NCI-H2107 treated with DMSO at 0.1 percent for 48 hours (cell line): ENCODE measurements around the gene CNN3.
A peak's percentile ranks its signal among the peaks of the same experiment; 100 is the strongest.
"Not testable (repeated sequence)": the region's sequence is repeated elsewhere in the genome, so short reads cannot be mapped to it uniquely, and the experiment has no call there.

Experiments
- DNase-seq: peaks from one replicate; lab custom pipeline; 2025; ENCODE audit not compliant: unreplicated experiment; lab: John Stamatoyannopoulos, UW

Gene CNN3

DNA sequence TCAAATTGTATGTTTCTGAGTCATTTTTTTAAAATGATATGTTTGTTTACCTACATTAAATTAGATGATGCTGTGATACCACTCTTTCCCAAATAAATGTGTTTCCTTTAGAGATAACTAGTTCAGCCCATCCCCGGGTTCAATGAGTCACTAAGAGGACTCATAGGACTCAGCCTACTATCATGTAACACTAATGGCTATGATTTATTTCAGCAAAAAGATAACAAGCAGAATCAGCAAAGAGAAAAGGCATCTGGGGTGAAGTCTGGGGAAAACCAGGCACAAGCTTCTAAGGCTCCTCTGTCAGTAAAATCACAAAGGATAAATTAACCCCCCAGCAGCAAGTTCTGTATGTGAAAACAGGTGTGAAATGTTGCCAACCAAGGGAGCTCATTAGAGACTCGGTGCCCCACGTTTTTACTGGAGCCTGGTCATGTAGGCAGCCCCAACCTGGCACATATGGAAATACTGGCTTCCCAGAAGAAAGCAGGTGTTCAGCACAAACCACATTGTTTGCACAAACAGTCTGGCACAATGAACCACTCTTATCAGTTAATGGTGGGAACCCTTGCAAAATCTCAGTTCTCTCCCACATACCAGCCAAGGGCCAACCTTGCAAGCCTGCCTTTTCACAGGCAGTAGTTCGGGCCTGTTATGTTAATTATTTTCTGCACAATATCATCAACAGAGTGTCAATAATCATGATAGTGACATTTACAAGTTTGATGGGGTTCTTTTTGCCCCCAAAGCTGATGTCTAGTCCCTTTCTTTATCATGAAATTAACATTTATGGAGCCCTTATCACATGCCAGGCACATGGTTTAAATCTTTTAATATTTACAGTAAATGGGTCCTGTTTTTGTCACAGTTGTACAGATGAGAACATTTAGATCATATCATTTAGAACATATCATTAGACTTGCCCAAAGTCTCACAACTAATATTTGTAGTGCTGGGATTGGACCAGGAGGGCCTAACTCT is 23.1 kb upstream of the CNN3 start:
- peak; percentile 98 for DNase-seq

DNA sequence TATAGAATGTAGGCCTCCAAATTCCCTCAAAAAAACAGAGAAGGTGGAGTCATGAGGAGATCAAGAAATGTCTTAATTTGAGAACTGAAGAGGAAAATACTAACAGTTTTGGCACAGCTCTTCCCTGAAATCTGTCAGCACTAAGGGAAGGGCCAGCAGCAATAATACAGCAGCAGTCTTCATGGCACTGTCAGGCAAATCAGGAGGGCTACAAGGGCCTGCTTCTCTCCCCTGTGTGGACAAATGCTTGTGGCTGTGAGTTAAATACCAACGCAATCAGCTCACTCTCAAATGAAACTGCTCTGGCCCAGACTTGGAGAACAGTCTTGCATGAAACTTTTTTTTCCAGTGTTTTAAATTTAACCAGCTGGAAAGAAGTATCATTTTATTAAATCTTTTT is 20.5 kb upstream of the CNN3 start:
- DNase-seq = no peak

DNA sequence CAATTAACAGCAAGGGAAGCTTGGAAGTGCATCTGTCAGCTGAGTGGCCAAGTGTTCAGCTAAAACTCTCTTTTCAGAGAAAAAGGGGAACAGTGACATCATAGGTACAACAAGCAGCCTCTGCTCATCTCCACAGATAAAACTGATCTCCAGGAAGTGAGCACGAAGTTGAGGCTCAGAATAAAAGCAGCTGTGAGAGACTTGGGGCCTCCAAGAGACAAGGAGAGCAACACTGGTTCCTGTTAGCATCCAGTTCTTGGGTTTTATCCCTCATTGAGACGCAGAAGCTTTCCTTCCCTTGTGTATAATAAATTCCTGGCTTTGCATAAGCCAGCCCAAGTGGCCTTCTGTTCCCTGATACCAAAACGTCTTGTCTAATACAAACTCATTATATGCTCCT is 20.0 kb upstream of the CNN3 start:
- DNase-seq = no peak

DNA sequence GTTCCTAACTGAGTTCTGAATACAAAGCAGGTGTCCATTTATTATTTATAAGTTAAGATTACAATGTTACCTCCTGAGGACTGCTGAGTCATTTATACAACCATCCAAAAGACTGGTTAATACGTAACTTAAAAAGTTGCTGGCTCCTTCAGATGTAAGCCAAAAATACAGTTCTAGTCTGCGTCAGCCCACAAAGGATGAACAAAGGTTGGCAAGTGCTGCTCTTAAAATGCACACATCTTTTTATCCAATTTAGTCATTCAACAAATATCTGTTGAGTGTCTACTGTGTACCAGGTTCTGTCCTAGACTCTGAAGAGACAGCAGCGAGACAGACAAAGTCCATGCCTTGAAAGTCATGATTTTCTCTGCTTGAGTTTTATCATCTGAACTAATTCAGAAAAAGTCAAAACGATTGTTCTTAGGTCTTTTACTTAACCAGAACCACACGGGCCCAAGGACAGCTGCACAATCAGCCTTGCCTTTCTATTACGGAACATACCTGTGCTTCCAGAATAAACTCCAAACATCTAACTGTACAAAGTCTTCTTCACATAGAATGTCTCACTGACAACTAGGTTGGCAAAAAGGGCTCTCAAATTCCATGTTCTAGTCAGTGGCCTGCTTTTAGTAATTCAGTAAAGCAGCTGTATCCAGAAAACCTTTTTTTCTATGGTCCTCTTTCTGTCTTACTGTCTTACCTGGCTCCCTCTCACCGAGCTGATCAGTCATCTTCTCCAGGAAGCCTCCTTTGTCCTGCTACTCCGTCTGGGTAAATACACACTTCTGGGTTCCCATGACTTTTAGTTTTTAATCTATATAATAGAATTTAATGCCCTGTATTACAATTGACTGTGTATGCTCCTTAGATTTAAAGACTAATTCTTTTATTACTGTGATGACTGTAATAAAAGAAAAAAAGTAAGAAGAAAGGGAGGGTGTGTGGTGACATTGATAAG is 15.5 kb upstream of the CNN3 start:
- DNase-seq = no peak

DNA sequence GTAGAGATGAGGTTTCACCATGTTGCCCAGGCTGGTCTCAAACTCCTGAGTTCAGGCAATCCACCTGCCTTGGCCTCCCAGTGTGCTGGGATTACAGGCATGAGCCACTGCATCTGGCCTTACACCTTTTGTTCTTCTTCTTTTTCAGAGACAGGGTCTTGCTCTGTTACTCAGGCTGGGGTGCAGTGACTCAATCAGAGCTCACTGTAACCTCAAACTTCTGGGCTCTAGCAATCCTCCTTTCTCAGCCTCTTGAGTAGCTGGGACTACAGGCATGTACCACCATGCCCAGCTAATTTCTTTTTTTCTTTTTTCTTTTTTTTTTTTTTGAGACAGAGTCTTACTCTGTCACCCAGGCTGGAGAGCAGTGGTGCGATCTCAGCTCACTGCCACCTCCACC is 14.6 kb upstream of the CNN3 start:
- DNase-seq = not testable (repeated sequence)

DNA sequence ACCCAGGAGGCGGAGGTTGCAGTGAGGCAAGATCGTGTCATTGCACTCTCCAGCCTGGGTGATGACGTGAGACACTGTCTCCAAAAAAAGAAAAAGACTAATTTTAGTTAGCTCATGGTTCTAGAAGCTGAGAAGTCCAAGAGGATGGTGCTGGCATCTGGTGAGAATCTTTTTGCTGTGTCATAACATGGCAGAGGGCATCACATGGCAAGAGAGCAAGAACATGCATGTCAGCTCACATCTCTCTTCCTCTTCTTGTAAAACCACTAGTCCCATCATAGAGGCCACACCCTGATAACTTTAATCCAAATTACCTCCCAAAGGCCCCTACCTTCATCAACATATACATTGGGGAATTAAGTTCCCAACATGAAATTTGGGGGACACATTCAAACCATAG is 13.8 kb upstream of the CNN3 start:
- DNase-seq = no peak

DNA sequence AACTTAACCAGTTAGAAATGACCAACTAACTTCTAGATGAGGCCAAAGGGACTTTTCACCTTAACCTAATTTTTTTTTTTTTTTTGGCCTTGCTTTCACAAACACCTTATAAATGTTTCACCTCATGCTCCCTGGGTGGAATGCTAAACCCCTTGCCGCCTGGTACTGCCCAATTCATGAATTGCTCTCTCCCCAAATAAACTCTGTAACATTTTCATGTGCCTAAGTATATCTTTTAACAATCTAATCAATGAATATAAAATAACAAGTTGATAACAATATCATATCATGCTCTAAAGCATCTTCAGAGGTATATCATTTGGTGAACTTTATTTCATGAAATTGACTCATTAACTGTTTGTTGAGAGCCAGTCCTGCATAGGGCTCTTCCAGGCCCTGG is 10.9 kb upstream of the CNN3 start:
- no peak for DNase-seq

DNA sequence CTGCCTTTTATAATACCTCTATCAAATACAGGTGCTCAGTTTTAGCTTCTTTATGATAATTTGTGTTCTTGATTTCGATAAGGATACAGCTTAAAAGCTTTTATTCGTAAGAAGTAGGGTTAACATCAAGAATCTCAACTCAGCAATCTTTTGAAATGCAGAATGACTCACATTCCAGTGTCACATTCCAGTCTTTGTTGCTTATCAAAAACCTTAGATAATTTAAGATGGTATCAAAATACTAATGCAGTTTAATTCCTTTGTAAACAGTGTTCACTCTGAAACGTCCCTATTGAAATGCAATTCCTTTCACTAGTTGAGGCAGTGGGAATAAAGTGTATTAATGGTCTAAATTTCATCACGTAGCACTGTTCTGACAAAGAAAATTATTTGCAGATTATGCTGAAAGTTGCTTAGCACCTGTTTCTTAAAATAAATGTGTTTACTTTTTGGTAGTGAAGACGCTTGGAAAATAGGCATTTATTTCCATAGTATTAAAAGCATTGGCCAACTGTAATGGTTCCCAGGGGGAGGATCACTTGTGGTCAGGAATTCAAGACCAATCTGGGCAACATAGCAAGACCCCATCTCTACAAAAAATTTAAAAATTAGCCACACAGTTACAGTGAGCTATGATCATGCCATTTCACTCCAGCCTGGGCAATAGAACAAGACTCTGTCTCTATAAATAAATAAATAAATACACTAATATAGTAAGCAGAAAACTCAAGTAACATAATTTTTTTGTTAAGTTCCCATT is 10.1 kb upstream of the CNN3 start:
- no peak for DNase-seq

DNA sequence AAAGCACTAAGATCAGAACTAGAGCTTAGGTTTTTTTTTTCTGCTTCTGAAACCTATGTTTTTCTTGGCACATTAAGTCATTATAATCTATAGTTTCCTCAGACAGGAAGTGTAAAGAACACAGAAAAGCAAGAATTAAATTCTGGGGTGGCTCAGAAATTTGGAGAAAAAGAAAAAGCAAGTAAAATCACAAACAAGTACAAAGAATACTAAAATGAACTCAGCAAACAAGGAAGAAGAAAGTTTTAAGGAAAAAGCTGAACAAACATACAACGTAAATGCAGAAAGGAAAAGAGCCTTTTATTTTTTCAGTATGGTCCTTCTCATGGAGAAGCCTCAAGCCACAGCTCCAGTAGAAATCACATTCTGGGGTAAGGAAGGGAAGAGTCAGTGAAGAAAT is 8.6 kb upstream of the CNN3 start:
- DNase-seq = no peak

DNA sequence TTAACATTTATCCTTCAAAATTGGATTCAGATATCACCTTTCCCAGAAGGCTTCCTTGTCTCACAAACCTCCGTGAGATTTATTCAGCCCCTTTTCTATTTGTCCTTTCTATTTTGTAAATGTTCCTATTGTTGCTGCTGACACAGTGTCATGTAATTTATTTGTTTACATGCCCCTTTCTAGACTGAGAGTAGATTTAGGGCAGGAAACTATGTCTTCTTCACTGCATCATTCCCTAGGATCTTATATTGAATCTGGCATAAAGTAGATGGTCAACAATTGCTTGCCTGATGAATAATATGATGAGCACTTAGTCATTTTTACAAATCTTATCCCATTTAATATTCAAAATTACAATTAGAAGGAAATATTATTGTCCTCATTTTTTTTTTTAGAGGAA is 8.1 kb upstream of the CNN3 start:
- DNase-seq = no peak

DNA sequence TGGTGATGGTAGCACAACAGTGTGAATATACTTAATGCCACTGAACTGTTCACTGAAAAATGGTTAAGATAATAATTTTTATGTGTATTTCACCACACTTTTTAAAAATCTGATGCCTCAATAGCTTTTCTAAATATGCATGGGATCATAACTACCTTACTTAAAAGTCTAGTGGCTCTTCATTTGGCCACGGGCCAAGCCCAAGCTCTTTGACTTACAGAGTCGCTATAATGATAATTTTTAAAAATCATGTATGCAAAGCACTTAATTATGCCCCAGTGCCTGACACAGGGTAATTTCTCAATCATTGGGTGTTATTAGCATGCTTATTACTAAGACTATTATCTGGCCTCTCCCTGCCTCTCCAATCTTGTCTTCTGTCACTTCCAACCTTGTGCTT is 7.6 kb upstream of the CNN3 start:
- no peak for DNase-seq

DNA sequence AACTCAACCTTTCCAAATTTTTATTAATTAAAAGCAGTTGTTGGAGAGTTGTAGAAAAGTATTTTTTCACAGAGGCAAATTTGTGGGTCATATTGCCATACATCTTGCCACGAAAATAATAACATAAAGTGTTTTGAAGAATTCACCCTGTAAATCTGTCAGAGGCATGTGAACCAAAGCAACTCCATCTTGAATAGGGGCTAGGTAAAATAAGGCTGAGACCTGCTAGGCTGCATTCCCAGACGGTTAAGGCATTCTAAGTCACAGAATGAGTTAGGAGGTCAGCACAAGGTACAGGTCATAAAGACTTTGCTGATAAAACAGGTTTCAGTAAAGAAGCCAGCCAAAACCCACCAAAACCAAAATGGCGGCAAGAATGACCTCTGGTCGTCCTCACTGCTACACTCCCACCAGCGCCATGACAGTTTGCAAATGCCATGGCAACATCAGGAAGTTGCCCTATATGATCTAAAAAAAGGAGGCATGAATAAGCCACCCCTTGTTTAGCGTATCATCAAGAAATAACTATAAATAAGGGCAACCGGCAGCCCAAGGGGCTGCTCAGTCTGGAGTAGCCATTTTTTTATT is 4.4 kb upstream of the CNN3 start:
- DNase-seq = no peak

DNA sequence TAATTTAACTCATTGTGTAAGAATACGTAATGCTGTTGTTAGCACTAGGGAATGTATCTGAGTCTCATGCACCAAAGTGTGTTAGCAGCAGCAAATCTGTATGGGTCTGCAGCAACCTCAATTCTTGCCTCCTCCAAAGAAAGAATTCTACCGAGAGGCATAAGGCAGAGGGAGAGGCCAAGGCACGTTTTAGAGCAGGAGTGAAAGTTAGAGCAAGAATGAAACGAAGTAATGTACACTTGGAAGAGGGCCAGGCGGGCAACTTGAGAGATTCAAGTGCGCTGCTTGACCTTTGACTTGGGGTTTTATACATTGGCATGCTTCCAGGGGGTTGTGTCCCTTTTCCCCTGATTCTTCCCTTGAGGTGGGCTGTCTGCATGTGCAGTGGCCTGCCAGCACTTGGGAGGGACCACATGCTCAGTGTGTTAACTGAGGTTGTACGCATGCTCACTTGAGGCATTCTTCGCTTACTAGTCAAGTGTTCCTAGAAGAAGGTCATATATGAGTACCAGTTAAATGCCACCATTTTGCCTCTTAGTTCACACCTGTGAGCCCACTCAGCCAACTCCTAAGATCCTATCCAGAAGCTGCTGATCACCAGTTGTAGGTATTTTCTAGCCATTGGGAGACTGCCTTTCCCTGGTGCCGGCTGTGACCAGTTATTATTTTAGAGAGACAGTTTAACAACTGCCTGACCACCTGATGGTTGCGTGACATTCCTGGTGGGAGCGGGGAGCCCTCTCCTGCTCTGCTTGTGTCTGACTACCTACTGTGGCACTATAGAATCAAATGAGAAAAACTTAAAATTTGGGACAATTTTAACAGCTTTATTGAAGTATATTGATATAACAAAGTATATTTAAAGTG is 2.7 kb upstream of the CNN3 start:
- DNase-seq = no peak

DNA sequence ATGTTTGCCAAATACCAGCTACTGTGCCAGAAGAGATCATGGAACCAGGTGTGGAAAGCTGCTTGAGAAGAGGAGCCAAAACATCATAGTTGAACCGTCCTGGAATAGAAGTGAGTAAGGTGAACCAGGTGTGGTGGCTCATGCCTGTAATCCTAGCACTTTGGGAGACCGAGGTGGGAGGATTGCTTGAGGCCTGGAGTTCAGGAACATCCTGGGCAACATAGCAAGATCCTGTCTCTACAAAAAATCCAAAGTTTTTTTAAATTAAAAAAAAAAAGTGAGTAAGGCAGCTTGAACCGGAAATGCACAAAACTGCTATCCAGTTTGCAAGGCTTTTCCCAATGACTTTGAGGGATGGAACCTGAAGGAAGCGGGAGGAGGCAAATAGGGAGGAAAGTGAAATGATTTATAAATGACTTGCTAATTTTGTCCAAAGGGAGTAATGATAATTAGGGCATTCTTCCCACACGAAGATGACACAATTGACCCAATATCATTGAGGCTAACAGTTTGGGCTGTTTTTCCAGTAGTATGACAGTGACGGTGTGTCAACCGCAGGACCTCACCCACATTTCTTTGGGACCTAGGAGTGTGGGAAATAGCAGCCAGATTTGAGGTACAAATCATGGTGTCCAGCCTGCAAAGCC is 1.5 kb upstream of the CNN3 start:
- no peak for DNase-seq

DNA sequence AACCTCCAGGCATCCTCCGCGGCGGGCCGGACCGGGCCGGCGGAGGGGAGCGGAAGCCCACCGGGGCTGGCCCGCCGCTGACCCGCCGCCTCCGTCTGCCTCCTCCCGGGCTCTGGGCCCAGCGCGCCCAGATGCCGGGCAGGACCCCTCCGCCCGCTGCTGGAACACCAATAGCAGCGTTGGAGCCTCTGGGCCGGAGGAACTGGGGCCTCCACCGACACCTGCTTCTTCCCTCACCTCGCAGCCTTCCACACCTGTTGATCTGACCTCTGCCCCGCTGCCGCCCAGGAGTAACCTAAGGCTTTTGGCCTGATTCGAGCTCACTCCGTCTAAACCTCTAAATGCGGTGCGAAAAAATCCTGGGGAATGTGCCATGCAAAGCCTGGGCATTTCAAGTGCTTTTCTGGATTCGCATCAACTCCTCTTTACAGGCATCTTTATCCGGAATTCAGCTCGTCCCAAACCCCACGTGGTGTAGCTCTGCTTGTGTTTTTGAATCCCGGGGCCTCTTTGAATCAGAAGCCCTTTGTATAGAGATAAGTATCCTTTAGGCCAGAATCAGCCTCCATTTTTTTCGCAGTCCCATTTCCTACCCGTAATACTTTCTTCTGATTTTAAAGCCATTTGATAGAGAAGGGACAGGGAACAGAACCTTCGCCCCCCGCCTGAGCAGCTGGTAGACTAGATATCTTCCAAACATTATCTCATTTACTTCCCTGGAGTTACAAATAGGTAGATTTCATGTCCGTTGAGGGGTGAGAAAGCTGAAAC is 680 bp upstream of the CNN3 start:
- peak; percentile 62 for DNase-seq

DNA sequence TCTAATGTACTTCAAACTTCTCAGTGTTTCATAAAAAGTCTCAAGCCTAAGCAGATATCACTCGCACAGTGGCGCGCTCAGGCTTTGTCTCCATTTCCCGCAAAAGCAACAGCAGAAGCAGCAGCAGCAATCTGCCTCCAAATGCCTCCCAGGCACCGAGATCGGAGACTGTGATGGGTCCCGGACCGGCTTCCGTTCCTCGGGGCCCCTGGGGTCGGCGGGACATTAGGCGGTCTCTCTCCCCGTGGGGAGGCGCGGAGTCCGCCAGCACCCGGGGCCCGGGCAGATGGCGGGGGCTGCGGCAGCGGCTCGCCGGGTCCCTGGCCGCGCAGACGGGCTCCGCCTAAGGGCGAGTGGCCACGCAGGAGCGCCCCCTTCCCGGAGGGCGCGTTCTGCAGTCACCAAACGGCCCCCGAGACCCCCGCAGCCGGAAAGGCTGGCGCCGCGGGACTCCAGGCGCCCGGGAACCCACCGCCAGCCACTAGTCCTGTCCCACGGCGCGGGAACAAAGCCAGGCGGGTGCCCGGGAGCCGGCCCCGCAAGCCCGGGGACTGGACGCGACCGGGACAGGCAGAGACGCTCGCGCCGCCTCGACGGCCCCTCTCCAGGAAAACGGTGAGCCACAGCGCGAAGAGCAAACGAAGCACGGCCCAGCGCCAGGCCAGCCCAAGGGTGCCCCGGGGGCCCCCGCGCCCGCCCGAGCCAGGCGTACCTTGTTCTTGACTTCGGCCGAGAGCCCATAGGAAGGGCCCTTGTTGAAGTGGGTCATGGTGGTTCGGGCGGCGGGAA is 590 bp downstream of the CNN3 start:
- no peak for DNase-seq

DNA sequence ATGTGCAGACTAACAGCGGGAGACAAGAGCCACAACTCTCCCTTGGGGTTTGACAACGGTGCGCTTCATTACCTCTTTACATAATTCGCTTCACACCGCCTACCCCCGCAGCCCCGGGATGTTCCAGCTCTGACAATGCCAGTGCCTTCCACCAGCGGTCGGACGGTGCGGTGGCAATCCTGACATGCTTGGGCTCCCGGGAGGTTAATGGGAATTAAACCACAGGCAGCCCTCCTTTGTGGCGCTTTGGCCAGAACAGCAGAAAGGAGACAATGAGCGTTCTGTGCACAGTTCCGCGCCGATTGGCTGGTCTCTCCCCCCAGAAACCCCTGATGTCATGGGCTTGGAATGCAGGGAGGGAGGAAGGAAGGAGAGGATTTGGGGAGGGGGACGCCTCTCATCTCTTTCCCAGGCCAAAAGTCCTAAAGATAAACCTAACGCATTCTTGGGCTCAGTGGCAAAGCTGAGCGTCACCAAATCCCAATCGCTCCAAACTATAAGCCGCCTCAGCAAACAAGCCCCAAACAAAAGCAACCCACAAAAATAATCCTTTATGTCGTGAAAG is 1.3 kb downstream of the CNN3 start:
- DNase-seq = peak; percentile 83
